Upper lobe of left lung (tissue), 4 donors: Measurements from ENCODE around the gene KIRREL3.

Experiments
- POLR2A ChIP-seq, 4 donors: fragments of 450-650 bp; IDR thresholded peaks; one replicate each; pipeline ENCODE4 v1.5.1; 2016 to 2017; ENCODE audit warnings: antibody characterized with exemption in 4 of 4, mild to moderate bottlenecking in 2 of 4
- POLR2AphosphoS5 ChIP-seq, 2 donors: sonication (generic); formaldehyde crosslinking; IDR thresholded peaks; one replicate each; pipeline ENCODE4 v1.5.1; 2017; ENCODE audit warnings: antibody characterized with exemption in 2 of 2

- no peak for TF ChIP-seq POLR2AphosphoS5 (IDR thresholded peaks at IDR 0.05)
- no peak for TF ChIP-seq POLR2A (IDR thresholded peaks at IDR 0.05)
Measured at GRCh38 chr11:126613272-126613671, 387.3 kb downstream of the KIRREL3 start.
